Astrocyte (in vitro differentiated cells and primary cell): ENCODE measurements around the gene TSC2.

ENCODE experiments used
- CTCF ChIP-seq: IDR thresholded peaks from 2 replicates; pipeline ENCODE4 v1.5.1; 2011; ENCODE audit warnings: low read depth, mild to moderate bottlenecking, inconsistent platforms, low read length, moderate library complexity; ENCODE audit not compliant: insufficient read depth
- EZH2 ChIP-seq: IDR thresholded peaks from 2 replicates; pipeline ENCODE4 v1.6.1; 2012; ENCODE audit warnings: mild to moderate bottlenecking, low read length, inconsistent platforms; ENCODE audit not compliant: insufficient read depth

GRCh38 chr16:2005646-2006045 is 42.1 kb upstream of the TSC2 start:
- TF ChIP-seq CTCF (no peak), EZH2 (no peak)
